ENCODE results near the gene ERICH4. TPM values are rescaled to one million over a fixed set of nuclear protein-coding genes. Genes with fewer than 3 reads are reported as not detected.

ERICH4 gene
- total and polyA plus RNA-seq, 2 of the 4 experiments (the other 2 are of a cell fraction) = not detected

DNA sequence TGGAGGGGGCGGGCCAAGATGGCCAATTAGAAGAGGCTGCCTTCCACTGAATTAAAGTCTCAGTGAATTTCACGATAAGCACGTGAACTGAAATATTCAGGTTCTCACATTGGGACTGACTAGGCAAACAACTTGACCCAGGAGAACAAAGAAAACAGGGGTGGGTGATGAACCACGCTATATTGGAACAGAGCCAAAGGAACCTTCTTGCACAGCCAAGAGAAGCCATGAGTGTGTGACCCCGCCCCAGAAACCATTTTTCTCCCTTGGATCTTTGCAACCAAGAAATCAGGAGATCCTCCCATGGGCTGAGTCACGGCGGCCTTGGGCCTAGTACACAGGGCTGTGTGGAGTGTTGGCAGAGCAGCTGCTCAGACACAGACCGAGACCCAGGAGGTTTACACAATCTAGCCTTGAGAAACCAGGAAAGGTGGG lies 36.8 kb downstream of the ERICH4 start:
- Histone ChIP-seq H2BK20ac (ENCODE audit: low read depth, low read length) (no peak overlapping the region), H4K20me1 (ENCODE audit: insufficient read depth, low read length) (no peaks in the 10 kb centered on the region), H4K91ac (ENCODE audit: insufficient read depth, low read depth, low read length) (no peak overlapping the region), H3K27ac (ENCODE audit: insufficient read depth, low read length) (no peak overlapping the region), H2AFZ (replicated peaks; ENCODE audit: low read length, poor library complexity) (no peak overlapping the region), H3K4me3 (ENCODE audit: insufficient read depth, low read depth, low read length) (no peak overlapping the region), H2AK9ac (replicated peaks; ENCODE audit: low read depth, low read length, poor library complexity) (no peak overlapping the region), H3K18ac (ENCODE audit: low read depth, low read length) (no peak overlapping the region), H3K9me1 (ENCODE audit: insufficient read depth, low read length) (no peaks in the 10 kb centered on the region), H3K56ac (ENCODE audit: extremely low read depth, insufficient read depth, low read length) (no peak overlapping the region), H3K4ac (ENCODE audit: low read depth, low read length) (no peak overlapping the region), H2BK5ac (ENCODE audit: low read depth, low read length, poor library complexity, severe bottlenecking) (no peak overlapping the region), H3K4me1 (ENCODE audit: control insufficient read depth, insufficient read depth, low read length) (no peaks in the 10 kb centered on the region), H4K5ac (ENCODE audit: low read depth, low read length) (no peak overlapping the region), H3K23ac (ENCODE audit: low read depth, low read length) (no peak overlapping the region), H3K14ac (replicated peaks; ENCODE audit: low read depth, low read length) (no peak overlapping the region), H2BK120ac (ENCODE audit: low read depth, low read length) (no peak overlapping the region), H3K79me1 (ENCODE audit: low read depth in 1 of 2, low read length in 2 of 2) (no peaks in the 10 kb centered on the region), H3K36me3 (ENCODE audit: control insufficient read depth, insufficient read depth, low read length) (no peaks in the 10 kb centered on the region), H3K9me3 (ENCODE audit: control insufficient read depth, insufficient read depth, low read length) (no peaks in the 10 kb centered on the region; the same call in 1 of the 2 replicates), H3K4me2 (ENCODE audit: low read depth, low read length) (no peak overlapping the region), H2BK15ac (ENCODE audit: low read depth, low read length) (no peak overlapping the region), H4K8ac (ENCODE audit: low read depth in 2 of 2, low read length in 2 of 2) (no peak overlapping the region), H3K9ac (ENCODE audit: low read depth, low read length) (no peak overlapping the region), H2AK5ac (ENCODE audit: low read depth, low read length) (no peak overlapping the region), H3K27me3 (ENCODE audit: control insufficient read depth, insufficient read depth, low read length) (peaks cover 6% of the 10 kb centered on the region)
- no peak for ATAC-seq (ENCODE audit: low read depth)
- dilution Hi-C loops (cut with HindIII; ENCODE audit: low sequenced_read_pairs, unreplicated experiment) = no loop called here
- intact Hi-C loops (cut with micrococcal nuclease) = no loop called here
- DNase-seq = no peak
- in situ Hi-C loops (cut with MboI; ENCODE audit: low sequenced_read_pairs) = no loop called here
- ChIA-PET CTCF (interaction anchor here (0.9 kb wide), 1 partner anchor 81 kb away, joined by 3 read pairs; no protein-coding TSS in a partner anchor), POLR2A (ENCODE audit: unreplicated experiment) (no interaction called here)
- no peak for TF ChIP-seq MXI1 (IDR thresholded peaks at IDR 0.05; ENCODE audit: borderline replicate concordance, low read depth, low read length)
- no peak for TF ChIP-seq RCOR1 (IDR thresholded peaks at IDR 0.05; ENCODE audit: insufficient replicate concordance, low read length)
- no peak for TF ChIP-seq CEBPB (IDR thresholded peaks at IDR 0.05; ENCODE audit: low read depth, low read length)
- TF ChIP-seq, protein P1, sequence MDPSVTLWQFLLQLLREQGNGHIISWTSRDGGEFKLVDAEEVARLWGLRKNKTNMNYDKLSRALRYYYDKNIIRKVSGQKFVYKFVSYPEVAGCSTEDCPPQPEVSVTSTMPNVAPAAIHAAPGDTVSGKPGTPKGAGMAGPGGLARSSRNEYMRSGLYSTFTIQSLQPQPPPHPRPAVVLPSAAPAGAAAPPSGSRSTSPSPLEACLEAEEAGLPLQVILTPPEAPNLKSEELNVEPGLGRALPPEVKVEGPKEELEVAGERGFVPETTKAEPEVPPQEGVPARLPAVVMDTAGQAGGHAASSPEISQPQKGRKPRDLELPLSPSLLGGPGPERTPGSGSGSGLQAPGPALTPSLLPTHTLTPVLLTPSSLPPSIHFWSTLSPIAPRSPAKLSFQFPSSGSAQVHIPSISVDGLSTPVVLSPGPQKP (IDR thresholded peaks at IDR 0.05; ENCODE audit: borderline replicate concordance, low read depth, low read length) = no peak
- no peak for TF ChIP-seq POLR2A (IDR thresholded peaks at IDR 0.05; ENCODE audit: low read depth, low read length)
- TF ChIP-seq RAD21 (IDR thresholded peaks at IDR 0.05; ENCODE audit: low read length) = no peak
- TF ChIP-seq MAZ (IDR thresholded peaks at IDR 0.05; ENCODE audit: borderline replicate concordance, low read depth, low read length) = no peak
- TF ChIP-seq, protein P2, sequence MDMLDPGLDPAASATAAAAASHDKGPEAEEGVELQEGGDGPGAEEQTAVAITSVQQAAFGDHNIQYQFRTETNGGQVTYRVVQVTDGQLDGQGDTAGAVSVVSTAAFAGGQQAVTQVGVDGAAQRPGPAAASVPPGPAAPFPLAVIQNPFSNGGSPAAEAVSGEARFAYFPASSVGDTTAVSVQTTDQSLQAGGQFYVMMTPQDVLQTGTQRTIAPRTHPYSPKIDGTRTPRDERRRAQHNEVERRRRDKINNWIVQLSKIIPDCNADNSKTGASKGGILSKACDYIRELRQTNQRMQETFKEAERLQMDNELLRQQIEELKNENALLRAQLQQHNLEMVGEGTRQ (IDR thresholded peaks at IDR 0.05; ENCODE audit: low read depth, low read length) = no peak
- TF ChIP-seq MAFK (IDR thresholded peaks at IDR 0.05; ENCODE audit: low read depth, low read length) = no peak
- TF ChIP-seq NFE2L2 (IDR thresholded peaks at IDR 0.05; ENCODE audit: low read depth, low read length) = no peak
- no peak for TF ChIP-seq FOS (IDR thresholded peaks at IDR 0.05; ENCODE audit: low read depth, low read length)
- TF ChIP-seq, protein P3, sequence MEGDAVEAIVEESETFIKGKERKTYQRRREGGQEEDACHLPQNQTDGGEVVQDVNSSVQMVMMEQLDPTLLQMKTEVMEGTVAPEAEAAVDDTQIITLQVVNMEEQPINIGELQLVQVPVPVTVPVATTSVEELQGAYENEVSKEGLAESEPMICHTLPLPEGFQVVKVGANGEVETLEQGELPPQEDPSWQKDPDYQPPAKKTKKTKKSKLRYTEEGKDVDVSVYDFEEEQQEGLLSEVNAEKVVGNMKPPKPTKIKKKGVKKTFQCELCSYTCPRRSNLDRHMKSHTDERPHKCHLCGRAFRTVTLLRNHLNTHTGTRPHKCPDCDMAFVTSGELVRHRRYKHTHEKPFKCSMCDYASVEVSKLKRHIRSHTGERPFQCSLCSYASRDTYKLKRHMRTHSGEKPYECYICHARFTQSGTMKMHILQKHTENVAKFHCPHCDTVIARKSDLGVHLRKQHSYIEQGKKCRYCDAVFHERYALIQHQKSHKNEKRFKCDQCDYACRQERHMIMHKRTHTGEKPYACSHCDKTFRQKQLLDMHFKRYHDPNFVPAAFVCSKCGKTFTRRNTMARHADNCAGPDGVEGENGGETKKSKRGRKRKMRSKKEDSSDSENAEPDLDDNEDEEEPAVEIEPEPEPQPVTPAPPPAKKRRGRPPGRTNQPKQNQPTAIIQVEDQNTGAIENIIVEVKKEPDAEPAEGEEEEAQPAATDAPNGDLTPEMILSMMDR (conservative IDR thresholded peaks at IDR 0.05; ENCODE audit: low read depth, low read length) = no peak
- TF ChIP-seq BHLHE40 (IDR thresholded peaks at IDR 0.05; ENCODE audit: low read depth, low read length) = no peak
- BruUV-seq (replicated peaks) = no TSS peak
- WGBS, 2 experiments (ENCODE audit: extremely low coverage in 2 of 2, insufficient read length in 1 of 2) = 70% methylated on average over 2 of the region's 8 CpGs; no CpG with 5 or more reads in 1 of the 2 experiments
